Activated naive CD4-positive, alpha-beta T cell treated with anti-CD3 and anti-CD28 coated beads, Interleukin-2, amount 50 U/mL, for 24 hours (primary cell): Measurements from ENCODE around the gene KIAA1328.
"Not testable (repeated sequence)": the region's sequence is repeated elsewhere in the genome, so short reads cannot be mapped to it uniquely, and the experiment has no call there.

ENCODE experiments used
- H3K27ac Mint-ChIP-seq: one replicate; pipeline ENCODE4 v1.8.0; 2021; ENCODE audit warnings: mild to moderate bottlenecking, mixed read lengths
- H3K27me3 Mint-ChIP-seq: one replicate; pipeline ENCODE4 v1.8.0; 2021; ENCODE audit warnings: mixed read lengths
- H3K36me3 Mint-ChIP-seq: one replicate; pipeline ENCODE4 v1.8.0; 2021; ENCODE audit warnings: mixed read lengths
- H3K4me1 Mint-ChIP-seq: one replicate; pipeline ENCODE4 v1.8.0; 2021; ENCODE audit warnings: mixed read lengths
- H3K4me3 Mint-ChIP-seq: one replicate; pipeline ENCODE4 v1.8.0; 2021; ENCODE audit warnings: mild to moderate bottlenecking, mixed read lengths
- H3K9me3 Mint-ChIP-seq: one replicate; pipeline ENCODE4 v1.8.0; 2021; ENCODE audit warnings: mixed read lengths

Gene KIAA1328

DNA sequence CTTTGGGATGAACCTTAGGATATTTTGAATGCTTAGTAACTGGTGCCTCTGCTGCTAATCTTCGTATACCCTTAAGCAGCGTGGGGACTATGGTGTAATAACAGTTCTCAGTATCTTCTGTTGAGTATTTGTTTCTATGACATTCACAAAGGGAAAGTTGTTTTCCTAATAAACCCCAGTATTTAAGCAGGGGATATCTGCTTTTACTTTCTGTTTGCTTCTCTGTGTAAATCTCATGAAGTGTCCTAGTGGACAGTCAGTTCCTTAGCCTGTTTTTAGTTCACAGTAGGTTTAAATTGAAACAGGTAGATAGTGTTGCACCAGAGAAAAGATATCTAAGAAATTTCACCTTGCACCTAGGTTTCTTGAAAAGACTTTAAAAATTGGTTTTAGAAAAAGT lies 14.9 kb downstream of the KIAA1328 start:
- Mint-ChIP-seq H3K36me3 (peaks cover 25% of the 10 kb centered on the region), H3K4me1 (peaks cover 8% of the 10 kb centered on the region), H3K27ac (no peak overlapping the region), H3K27me3 (no peaks in the 10 kb centered on the region), H3K4me3 (no peak overlapping the region), H3K9me3 (no peaks in the 10 kb centered on the region)

DNA sequence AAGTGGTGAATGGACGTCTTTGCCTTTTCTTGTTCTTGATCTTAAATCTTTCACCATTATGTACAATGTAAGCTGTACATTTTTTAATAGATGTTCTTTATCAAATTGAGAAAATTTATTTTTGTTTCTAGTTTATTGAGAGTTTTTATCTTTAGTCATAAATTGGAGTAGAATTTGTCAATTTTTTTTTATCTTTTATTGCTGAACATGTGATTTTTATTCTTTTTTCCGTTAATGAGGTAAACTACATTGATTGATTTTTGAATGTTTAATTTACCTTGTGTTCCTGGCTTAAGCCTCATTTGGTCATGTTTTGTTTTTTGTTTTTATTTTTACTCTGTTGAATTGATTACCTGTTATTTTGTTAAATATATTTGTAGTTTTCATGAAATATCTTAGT lies 19.7 kb downstream of the KIAA1328 start:
- H3K27me3 Mint-ChIP-seq, result no peaks in the 10 kb centered on the region
- H3K4me1 Mint-ChIP-seq, result no peaks in the 10 kb centered on the region
- H3K9me3 Mint-ChIP-seq, result peaks cover 18% of the 10 kb centered on the region
- peaks cover 43% of the 10 kb centered on the region for H3K36me3 Mint-ChIP-seq
- no peak overlapping the region for H3K27ac Mint-ChIP-seq
- H3K4me3 Mint-ChIP-seq, result no peak overlapping the region

DNA sequence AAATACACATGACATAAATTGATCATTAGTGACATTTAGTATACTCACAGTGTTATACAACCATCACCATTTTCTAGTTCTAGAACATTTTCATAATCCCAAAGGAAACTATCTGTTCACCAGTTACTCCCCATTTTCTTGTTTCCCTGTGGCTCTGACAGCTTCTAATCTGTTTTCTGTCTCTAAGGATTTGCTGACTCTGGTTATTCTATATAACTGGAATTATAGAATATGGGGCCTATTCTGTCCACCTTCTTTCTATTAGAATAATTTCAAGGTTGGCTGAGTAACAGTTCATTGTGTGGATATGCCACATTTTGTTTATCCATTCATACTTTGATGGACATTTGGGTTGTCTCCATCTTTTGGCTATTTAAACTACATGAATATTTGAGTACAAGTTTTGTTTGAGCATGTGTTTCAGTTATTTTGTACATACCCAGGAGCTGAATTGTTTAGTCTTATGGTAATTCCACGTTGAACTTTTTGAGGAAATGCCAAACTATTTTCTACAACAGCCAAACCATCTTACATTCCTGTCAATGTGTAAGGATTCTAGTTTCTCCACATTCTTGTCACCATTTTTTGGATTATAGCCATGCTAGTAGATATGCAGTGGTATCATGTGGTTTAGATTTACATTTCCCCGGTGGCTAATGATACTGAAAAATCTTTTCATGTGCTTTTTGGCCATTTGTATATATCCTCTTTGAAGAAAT lies 20.5 kb downstream of the KIAA1328 start:
- H3K36me3 Mint-ChIP-seq, result peaks cover 47% of the 10 kb centered on the region
- H3K4me3 Mint-ChIP-seq, result no peak overlapping the region
- H3K4me1 Mint-ChIP-seq, result no peaks in the 10 kb centered on the region
- H3K9me3 Mint-ChIP-seq, result peaks cover 18% of the 10 kb centered on the region
- no peaks in the 10 kb centered on the region for H3K27me3 Mint-ChIP-seq
- no peak overlapping the region for H3K27ac Mint-ChIP-seq

DNA sequence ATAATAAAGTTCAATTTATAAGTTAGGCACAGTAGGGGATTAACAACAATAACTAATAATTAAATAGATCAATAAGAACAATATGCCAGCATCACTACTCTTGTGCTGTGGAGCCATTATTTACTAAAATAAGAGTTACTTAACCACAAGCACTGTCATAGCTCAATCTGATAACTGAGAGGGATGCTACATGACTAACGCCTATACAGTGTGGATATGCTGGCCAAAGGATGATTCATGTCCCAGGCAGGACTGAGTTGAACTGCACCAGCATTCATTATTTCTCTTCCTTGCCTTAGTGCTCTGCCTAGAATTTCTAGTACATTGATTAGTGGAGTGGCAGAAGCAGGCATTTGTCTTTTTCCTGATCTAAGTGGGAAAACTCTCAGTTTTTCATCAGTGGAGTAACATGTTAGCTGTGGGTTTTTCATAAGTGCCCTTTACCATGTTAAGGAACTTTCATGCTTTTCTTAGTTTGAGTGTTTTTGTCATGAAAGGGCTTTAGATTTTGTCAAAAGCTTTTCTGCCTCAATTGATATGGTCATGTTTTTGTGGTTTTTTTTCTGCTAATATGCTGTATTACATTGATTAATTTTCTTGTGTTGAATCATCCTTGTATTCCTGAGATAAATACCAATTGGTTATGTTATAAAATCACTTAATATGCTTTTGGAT lies 21.7 kb downstream of the KIAA1328 start:
- H3K4me1 Mint-ChIP-seq, result no peaks in the 10 kb centered on the region
- no peak overlapping the region for H3K4me3 Mint-ChIP-seq
- no peak overlapping the region for H3K27ac Mint-ChIP-seq
- no peaks in the 10 kb centered on the region for H3K27me3 Mint-ChIP-seq
- peaks cover 18% of the 10 kb centered on the region for H3K9me3 Mint-ChIP-seq
- peaks cover 50% of the 10 kb centered on the region for H3K36me3 Mint-ChIP-seq

DNA sequence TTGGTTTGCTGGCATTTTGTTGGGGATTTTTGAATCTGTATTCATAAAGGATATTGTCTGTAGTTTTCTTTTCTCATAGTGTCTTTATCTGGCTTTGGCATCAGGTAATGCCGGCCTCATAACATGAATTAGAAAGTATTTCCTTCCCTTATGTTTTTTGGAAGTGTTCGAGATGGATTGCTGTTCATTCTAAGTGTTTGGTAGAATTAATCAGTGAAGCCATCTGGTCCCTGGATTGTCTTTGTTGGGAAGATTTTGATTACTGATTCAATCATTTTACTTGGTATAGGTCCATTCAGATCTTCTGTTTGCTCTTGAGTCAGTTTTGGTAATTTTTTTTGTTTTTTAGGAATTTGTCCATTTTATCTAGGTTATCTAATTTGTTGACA lies 22.3 kb downstream of the KIAA1328 start:
- peaks cover 54% of the 10 kb centered on the region for H3K36me3 Mint-ChIP-seq
- no peak overlapping the region for H3K27ac Mint-ChIP-seq
- no peaks in the 10 kb centered on the region for H3K4me1 Mint-ChIP-seq
- H3K4me3 Mint-ChIP-seq, result no peak overlapping the region
- H3K27me3 Mint-ChIP-seq, result no peaks in the 10 kb centered on the region
- H3K9me3 Mint-ChIP-seq, result peaks cover 18% of the 10 kb centered on the region

DNA sequence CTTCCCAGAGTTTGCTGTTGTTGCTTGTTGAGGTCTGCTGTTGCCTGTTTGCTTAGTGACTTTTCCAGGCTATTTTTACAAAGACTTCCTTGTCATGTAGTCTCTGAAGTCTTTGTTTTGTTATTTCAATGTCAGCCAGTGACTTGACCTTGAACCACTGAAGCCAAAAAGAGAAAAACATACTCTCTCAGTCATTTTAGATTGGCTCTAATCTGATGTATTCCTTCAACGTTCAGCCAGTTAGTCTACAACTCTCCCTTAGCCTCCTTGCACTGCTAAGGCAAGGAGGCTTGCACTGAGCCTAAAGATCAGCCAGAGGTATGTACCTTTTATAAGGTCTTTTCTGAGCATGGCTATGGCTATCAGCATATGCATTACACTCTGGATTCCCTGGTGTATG lies 27.9 kb downstream of the KIAA1328 start:
- H3K4me1 Mint-ChIP-seq, result no peaks in the 10 kb centered on the region
- peaks cover 14% of the 10 kb centered on the region for H3K9me3 Mint-ChIP-seq
- H3K36me3 Mint-ChIP-seq, result peaks cover 43% of the 10 kb centered on the region
- no peak overlapping the region for H3K27ac Mint-ChIP-seq
- no peaks in the 10 kb centered on the region for H3K27me3 Mint-ChIP-seq
- H3K4me3 Mint-ChIP-seq, result no peak overlapping the region

DNA sequence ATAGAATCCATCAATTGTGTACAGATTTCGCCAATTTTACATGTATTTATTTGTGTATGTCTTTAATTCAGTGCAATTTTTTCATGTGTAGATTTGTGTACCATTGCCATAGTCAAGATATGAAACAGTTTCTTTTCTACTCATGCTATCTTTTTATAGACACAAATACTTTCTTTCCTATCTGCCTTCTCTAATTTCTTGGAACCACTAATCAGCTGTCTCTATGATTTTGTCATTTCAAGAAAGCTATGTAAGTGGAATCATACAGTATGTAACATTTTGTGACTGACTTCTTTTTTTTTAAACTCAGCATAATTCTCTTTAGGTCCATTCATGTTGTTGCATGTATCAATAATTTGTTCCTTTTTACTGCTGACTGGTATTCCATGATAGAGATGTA lies 33.3 kb downstream of the KIAA1328 start:
- Mint-ChIP-seq H3K4me1 (no peaks in the 10 kb centered on the region), H3K36me3 (peaks cover 39% of the 10 kb centered on the region), H3K27me3 (no peaks in the 10 kb centered on the region), H3K9me3 (no peaks in the 10 kb centered on the region), H3K27ac (no peak overlapping the region), H3K4me3 (no peak overlapping the region)

DNA sequence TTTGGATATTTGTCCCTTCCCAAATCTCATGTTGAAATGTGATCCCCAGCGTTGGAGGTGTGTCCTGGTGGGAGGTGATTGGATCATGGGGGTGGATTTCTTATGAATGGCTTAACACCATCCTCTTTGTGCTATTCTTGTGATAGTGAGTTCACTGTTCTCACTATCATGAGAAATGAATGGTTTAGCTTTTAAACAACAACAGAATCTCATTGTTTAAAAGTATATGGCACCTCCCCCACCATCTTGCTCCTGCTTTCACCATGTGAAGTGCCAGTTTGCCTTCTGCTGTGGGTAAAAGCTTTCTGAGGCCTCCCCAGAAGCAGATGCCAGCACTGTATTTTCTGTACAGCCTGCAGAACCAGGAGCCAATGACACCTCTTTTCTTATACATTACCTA lies 38.1 kb downstream of the KIAA1328 start:
- Mint-ChIP-seq H3K4me3 (no peak overlapping the region), H3K9me3 (peaks cover 3% of the 10 kb centered on the region), H3K4me1 (no peaks in the 10 kb centered on the region), H3K36me3 (peaks cover 39% of the 10 kb centered on the region), H3K27ac (no peak overlapping the region), H3K27me3 (no peaks in the 10 kb centered on the region)

DNA sequence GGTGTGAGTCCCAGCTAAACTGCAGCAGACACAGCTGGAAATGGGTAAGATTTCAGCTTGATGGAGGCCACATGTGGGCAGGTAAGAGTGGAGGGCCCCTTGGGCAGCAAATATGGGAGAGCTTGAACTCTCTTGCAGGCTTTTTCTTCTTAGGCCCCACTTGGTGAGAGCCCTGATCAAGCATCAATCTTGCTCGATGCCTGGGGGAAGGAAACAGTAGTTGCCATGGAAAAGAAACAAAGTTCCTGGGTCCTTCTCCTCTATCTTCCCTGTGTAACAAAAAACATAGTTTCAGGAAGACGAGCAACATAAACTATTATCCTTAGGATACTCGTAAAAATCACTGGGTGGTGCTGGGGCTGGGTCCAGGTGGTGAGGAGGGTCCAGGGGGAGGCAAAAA lies 42.9 kb downstream of the KIAA1328 start:
- Mint-ChIP-seq H3K9me3 (peaks cover 17% of the 10 kb centered on the region), H3K4me1 (peaks cover 5% of the 10 kb centered on the region), H3K36me3 (peaks cover 44% of the 10 kb centered on the region), H3K27ac (no peak overlapping the region), H3K4me3 (no peak overlapping the region), H3K27me3 (no peaks in the 10 kb centered on the region)

DNA sequence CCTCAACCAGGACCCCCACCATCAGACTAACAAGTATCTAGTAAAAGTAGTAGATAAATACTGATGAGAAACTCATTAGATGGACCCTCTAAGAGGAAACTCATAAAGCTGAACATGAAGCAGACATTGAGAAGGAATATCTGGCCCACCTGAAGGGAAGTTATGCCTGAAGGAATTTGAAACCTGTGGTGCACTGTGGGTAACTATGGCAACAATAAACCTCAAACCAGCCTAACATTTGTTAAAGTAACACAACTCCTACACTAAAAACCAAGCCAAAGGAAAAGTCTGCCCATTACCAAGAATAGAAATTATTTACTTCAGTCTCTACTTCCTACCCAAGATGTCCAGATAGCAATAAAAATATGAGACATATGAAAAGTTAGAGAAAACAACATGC lies 43.4 kb downstream of the KIAA1328 start:
- Mint-ChIP-seq H3K27ac (no peak overlapping the region), H3K4me1 (peaks cover 5% of the 10 kb centered on the region), H3K36me3 (peaks cover 42% of the 10 kb centered on the region), H3K4me3 (no peak overlapping the region), H3K9me3 (peaks cover 17% of the 10 kb centered on the region), H3K27me3 (no peaks in the 10 kb centered on the region)

DNA sequence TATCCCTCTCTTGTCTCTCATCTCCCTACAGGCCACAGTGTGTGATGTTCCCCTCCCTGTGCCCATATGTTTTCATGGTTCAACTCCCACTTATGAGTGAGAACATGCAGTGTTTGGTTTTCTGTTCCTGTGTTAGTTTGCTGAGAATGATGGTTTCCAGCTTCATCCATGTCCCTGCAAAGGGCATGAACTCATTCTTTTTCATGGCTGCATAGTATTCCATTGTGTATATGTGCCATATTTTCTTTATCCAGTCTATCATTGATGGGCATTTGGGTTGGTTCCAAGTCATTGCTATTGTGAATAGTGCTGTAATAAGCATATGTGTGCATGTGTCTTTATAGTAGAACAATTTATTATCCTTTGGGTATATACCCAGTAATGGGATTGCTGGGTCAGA lies 44.9 kb downstream of the KIAA1328 start:
- H3K9me3 Mint-ChIP-seq, result peaks cover 17% of the 10 kb centered on the region
- H3K27ac Mint-ChIP-seq, H3K27me3 Mint-ChIP-seq, H3K4me1 Mint-ChIP-seq, H3K4me3 Mint-ChIP-seq: not testable (repeated sequence)
- peaks cover 46% of the 10 kb centered on the region for H3K36me3 Mint-ChIP-seq

DNA sequence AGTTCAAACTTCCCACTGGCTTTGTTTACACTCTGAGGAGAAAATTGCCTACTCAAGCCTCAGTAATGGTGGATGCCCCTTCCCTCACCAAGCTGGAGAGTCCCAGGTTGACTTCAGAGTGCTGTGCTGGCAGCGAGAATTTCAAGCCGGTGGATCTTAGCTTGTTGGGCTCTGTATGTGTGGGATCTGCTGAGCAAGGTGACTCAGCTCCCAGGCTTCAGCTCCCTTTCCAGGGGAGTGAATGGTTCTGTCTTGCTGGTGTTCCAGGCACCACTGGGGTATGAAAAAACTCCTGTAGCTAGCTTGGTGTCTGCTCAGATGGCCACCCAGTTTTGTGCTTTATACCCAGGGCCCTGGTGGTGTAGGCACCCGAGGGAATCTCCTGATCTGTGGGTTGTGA lies 50.9 kb downstream of the KIAA1328 start:
- H3K4me1 Mint-ChIP-seq, H3K27ac Mint-ChIP-seq, H3K27me3 Mint-ChIP-seq, H3K4me3 Mint-ChIP-seq: not testable (repeated sequence)
- Mint-ChIP-seq H3K36me3 (peaks cover 41% of the 10 kb centered on the region), H3K9me3 (peaks cover 14% of the 10 kb centered on the region)

DNA sequence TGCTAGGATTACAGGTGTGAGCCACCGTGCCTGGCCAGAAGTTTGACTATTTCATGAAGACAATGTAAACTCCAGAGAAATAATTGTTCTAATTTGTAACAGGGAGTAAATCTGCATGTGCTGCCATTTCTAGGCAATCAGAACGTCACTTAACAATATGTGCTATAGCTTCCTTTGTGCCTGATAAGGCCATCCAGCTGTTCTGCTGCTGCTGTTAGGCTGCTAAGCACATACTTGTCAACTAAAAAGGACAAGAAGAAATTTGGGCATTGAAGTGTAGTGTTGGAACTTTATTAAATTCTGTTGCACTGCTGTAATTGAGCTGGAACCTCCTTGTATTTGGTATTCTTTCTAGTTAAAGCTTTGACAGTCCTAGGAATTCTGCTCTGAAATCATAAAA lies 57.1 kb downstream of the KIAA1328 start:
- Mint-ChIP-seq H3K4me1 (no peaks in the 10 kb centered on the region), H3K9me3 (no peaks in the 10 kb centered on the region), H3K36me3 (peaks cover 19% of the 10 kb centered on the region), H3K27ac (no peak overlapping the region), H3K4me3 (no peak overlapping the region), H3K27me3 (no peaks in the 10 kb centered on the region)

DNA sequence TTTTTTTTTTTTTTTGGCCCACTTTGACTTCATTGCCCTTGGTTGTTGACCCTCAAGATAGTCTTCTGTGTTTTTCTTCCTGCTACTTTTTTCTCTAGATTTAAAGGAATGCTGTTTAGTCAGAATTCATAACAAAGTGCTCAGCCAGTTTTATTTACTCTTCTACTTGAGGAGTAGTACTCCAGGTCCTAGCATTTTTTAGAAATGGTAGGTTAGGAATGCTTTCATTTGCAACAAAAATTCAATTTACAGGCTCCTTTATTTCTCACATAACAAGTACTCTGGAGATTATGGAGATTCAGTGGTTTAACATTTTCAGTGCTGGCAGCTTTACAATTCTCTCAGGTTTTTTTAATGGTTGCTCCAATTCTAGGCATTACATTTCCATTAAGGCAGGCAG lies 58.2 kb downstream of the KIAA1328 start:
- H3K36me3 Mint-ChIP-seq, result peaks cover 16% of the 10 kb centered on the region
- H3K27me3 Mint-ChIP-seq, result no peaks in the 10 kb centered on the region
- H3K27ac Mint-ChIP-seq, result no peak overlapping the region
- H3K9me3 Mint-ChIP-seq, result no peaks in the 10 kb centered on the region
- H3K4me3 Mint-ChIP-seq, result no peak overlapping the region
- no peaks in the 10 kb centered on the region for H3K4me1 Mint-ChIP-seq

DNA sequence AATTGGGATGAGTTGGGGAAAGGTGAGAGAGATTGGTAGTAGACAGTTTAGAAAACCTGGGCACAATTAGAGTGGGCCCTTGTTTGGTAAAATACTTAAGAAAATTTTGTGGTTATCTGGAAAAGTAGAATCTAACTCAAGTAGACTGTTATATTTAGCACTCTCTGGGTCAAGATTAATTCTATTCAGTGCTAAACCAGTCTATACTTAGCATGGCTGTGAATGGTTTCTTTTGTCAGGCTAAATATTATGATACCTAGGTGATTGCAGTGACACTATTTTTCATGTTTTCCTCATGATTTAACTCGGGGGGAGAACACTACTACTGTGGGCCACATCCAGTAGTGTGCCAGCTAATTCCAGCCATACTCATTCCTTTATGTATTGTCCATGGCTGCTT lies 58.9 kb downstream of the KIAA1328 start:
- Mint-ChIP-seq H3K27ac (no peak overlapping the region), H3K4me3 (no peak overlapping the region), H3K27me3 (no peaks in the 10 kb centered on the region), H3K36me3 (peaks cover 17% of the 10 kb centered on the region), H3K9me3 (no peaks in the 10 kb centered on the region), H3K4me1 (no peaks in the 10 kb centered on the region)

DNA sequence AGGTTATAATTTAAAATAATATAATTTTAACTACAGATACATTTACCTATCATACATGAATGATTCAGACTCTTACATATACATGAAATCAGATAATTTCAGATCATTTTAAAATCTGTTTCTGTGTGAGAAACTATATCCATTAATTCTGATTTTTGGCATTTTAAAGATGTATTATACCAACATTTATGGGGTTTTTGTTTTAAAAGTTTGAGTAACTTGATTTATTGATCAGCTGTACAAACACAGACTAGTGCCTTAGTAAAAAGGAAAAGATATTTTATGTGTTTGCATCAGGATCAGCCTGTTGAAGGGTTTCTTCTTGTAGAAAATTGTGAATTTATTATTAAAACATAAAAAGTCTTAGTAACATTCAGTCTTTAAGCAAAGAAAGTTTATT lies 59.9 kb downstream of the KIAA1328 start:
- Mint-ChIP-seq H3K9me3 (no peaks in the 10 kb centered on the region), H3K27me3 (no peaks in the 10 kb centered on the region), H3K36me3 (peaks cover 19% of the 10 kb centered on the region), H3K4me1 (no peaks in the 10 kb centered on the region), H3K27ac (no peak overlapping the region), H3K4me3 (no peak overlapping the region)

DNA sequence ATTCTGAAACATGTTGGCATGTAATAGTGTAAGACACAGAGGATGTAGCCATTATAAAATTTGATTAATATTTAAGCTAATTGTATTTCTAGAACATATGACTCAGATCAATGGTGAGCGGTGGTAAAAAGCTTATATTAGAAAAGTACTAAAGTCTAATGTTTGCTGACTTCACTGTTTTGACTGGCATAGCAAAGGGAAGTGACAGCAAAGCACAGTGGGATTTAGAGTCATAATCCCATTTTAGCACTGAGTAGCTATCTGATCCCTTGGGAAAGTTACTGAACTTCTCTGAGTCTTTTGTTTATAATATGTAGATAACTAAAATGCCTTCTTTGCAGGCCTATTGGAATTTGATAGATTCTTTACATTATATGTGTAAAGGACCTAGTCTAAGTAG lies 60.4 kb downstream of the KIAA1328 start:
- H3K4me1 Mint-ChIP-seq, result no peaks in the 10 kb centered on the region
- H3K27me3 Mint-ChIP-seq, result no peaks in the 10 kb centered on the region
- no peaks in the 10 kb centered on the region for H3K9me3 Mint-ChIP-seq
- H3K27ac Mint-ChIP-seq, result no peak overlapping the region
- H3K4me3 Mint-ChIP-seq, result no peak overlapping the region
- H3K36me3 Mint-ChIP-seq, result peaks cover 21% of the 10 kb centered on the region
